ENCODE results near the gene GRAP.
"Not testable (repeated sequence)": the region's sequence is repeated elsewhere in the genome, so short reads cannot be mapped to it uniquely, and the experiment has no call there.

Gene GRAP

DNA sequence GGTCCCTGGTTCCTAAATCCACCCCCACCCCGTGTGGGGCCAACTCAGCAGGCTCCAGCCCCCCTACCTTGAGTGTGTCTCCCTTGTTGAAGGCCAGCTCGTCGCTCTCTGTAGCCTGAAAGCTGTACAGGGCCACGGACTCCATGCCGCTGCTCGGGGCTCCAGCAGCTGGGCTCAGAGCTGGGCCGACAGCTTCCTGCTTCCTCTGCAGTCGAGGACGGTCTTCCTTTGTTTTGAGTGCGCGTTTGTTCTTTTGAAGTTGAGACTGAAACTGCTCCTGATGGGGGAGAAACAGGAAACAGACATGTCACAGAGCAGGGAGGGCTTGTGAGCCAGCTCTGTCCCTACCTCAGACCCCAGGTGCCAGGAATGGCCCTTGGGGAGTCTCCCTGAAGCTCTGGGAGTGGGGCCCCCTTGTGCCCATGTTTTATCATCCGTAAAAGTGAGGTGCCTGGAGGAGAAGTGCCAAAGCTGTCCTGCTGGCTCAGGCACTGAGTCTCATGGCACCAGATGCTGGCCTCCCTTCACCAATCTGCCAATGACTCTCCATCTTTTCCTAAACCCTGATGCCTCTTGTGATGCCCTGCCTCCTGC is at the start of gene GRAP:
TSS of gene GRAP (minus strand) at position 176 of the 594 bp plus-strand sequence. CDS start at position 145, 31 bp downstream.
- DNase-seq = not testable (repeated sequence)

- not testable (repeated sequence) for DNase-seq
Observed at GRCh38 chr17:19093684-19094438, 47.1 kb upstream of the GRAP start.

DNA sequence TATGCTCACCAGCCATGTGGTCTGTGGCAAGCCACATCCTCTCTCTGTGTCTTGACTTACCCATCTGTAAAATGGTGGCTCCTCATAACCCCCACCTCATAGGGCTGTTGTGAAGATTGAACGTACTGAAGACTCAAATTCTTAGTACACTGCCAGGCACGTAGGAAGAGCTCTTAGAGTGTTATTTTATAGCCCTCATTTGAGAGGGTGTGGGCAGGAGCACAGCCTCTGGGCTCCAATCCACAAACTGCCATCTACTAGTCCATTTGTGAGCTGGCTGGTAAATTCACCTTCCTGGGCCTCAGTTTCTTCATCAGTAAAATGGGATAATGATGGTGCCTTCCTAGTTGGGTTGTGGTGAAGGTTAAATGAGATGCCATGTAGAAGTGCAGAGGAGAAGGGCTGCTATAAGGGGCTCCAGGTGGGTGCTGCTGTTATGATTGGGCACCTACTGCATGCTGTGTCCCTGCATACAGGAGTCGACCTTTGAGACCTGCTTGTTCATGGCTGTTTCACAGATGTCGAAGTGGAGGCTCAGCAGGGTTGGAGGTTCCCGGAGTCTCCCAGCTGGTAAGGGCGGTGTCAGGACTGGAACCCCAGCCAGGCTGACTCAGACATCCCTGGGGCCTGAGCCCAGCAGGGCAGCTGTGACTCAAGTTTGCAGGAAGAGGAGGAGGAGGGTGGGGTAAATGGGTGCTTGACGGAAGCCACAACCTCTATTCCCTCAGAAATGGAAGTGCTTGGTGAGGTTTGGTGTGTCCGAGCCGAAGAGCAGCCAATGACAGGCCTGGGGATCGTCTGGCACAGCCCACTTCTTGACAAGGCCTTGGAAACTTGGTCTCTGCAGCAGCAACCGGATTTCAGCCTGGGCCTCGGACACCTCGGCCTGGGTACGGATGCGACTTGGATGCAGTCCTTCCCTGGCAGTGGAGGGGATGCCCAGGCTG is 46.3 kb upstream of the GRAP start:
- not testable (repeated sequence) for DNase-seq

GRCh38 chr17:19090058-19090772 is 43.5 kb upstream of the GRAP start:
- DNase-seq = not testable (repeated sequence)

DNA sequence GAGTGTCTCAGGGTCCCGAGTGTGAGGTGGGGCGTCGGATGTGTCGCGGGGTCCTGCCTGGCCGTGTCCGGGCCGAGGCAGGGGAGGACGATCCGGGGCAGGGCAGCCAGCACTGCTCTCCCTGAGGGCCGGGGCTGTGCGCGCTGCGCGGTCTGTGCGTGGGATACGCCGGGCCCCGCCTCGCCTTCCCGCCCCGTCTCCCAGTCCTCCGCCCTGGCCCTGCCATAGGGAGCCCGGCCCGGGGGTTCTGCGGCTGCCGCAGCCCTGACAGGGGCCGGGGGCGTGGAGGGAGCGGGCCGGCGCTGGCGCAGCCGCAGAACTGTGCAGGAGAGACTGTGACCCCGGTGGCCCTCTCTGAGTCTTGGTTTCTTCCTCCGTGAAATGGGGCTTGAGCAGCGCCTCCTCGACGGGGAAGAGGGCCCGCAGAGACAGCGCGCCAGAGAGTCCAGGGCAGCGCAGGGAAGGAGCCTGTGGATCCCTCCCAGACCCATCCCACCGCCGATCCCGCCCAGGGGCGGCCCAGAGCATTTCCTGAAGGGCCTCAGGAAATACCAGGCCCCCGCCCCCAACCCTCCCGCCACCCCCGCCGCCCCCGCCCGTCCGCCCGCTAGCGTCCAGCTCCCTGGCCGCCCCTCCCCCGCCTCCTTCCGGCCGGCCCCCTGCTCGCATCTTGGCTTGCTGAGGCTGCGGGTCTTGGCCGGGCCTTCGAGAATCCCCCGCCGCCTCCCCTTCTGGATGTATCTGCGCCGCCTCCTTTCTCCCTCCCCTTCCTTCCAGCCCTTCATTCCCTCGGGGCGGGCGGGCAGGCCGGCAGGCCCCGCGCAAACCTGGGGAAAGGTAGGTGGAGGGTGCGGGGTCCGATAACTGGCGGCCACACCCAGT is 42.3 kb upstream of the GRAP start:
- not testable (repeated sequence) for DNase-seq

DNA sequence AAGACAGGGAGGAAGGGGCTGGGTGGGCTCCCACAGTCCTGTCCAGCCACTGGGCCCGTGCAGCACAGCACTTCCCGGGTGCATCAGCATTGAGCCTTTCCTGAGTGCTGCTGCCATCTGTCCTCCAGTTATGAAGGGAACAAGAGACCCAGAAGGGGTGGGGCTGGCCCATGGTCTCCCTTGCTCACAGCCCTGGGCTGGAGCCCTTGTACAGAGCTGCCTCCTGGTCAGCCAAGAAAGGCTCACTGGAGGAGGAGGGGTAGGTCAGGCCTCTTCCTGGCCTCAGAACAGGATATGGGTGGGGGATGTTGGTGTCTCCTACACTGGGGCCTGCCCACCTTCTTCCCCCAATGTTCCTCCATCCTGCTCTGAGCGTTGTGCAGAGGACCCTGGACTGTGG is 30.6 kb upstream of the GRAP start:
- not testable (repeated sequence) for DNase-seq

DNA sequence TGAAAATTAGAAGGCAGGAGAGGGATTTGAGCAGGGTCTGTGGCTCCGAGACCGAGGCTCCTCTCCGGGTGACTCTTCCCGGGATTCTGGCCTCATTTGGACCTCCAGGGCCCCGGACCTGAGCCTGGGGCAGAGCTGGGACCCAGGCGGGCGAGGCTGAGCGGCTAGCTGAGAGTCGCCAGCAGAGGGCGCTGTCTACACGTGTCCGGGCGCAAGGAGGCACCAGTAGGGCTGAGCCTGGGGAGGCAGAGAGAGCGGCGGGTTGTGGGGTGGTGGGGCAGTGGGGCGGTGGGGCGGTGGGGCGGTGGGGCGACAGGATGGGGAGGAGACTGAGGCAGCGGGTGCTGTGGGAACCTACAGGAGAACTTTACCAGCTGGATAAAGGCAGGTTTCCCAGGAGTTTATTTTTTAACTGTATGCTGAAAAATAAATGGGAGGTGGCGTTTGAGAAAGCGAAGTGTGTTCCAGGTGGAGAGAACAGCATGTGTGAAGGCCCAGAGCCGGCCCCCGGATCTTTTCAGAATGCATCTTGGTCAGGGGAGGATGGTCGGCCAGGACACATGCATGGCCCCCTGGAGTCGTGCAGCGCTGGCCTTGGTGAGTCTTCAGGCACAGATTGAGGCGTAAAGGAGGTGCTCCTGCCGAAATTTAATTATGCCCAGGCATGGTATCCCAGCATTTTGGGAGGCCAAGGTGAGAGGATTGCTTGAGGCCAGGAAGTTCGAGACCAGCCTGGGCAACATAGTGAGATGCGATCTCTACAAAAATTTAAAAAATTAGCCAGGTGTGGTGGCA is 29.8 kb upstream of the GRAP start:
- not testable (repeated sequence) for DNase-seq

- DNase-seq = not testable (repeated sequence)
Observed at GRCh38 chr17:19070318-19071168, 23.8 kb upstream of the GRAP start.

DNA sequence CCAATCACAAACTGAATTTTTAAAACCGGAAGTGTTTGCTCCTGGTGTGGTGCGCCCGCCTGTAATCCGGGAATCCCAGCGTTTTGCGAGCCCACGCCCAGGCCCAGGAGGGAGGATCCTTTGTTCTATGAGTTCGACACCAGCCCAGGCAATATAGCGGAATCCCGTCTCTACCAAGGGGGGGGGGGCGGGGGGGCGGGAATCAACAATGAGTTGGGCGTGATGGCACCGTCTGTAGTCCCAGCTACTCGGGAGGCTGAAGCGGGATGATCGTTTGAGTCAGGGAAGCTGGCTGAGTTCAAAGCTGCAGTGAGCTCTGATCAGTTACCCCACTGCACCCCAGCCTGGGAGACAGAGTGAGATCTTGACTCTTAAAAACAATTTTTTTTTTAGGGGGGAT is 17.6 kb upstream of the GRAP start:
- not testable (repeated sequence) for DNase-seq

- DNase-seq = not testable (repeated sequence)
Observed at GRCh38 chr17:19063326-19063956, 16.7 kb upstream of the GRAP start.

DNA sequence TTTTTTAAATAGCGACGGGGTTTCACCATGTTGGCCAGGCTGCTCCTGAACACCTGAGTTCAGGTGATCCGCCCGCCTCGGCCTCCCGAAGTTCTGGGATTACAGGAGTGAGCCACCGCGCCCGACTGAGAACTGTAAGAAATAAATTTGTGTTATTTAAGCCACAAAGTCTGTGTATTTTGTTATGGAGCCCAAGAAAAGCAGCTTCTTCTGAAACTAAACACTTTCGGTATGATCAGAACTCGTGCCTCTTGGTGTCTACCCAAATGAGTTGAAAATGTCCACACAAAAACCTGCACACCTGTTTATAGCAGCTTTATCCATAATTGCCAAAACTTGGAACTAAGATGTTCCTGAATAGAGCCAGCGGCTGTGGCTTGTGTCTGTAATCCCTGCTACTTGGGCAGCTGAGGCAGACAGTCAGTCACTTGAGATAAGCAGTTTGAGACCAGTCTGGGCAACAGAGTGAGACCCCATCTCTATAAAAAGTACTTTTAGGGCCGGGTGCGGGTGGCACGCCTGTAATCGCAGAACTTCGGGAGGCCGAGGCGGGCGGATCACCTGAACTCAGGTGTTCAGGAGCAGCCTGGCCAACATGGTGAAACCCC is 16.1 kb upstream of the GRAP start:
- DNase-seq = not testable (repeated sequence)

GRCh38 chr17:19062009-19062717 is 15.4 kb upstream of the GRAP start:
- not testable (repeated sequence) for DNase-seq

DNA sequence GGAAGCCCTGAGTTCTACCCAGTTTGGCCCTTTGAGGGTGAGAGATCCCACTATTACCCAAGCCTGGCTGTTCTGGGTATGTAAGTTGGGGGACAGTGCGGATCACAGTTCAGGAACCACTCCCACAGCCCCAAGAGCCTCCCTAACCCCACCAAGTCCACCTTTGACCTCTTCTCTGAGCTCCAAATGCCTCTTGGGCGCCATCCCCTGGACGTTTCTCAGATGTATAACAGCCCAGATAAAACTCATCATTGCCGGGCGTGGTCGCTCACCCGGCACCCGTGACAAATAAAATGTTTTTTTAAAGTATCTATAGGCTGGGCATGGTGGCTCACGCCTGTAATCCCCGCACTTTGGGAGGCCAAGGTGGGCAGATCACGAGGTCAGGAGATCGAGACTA is 8.7 kb upstream of the GRAP start:
- not testable (repeated sequence) for DNase-seq

- DNase-seq = not testable (repeated sequence)
Observed at GRCh38 chr17:19048826-19049225, 2.1 kb upstream of the GRAP start.

DNA sequence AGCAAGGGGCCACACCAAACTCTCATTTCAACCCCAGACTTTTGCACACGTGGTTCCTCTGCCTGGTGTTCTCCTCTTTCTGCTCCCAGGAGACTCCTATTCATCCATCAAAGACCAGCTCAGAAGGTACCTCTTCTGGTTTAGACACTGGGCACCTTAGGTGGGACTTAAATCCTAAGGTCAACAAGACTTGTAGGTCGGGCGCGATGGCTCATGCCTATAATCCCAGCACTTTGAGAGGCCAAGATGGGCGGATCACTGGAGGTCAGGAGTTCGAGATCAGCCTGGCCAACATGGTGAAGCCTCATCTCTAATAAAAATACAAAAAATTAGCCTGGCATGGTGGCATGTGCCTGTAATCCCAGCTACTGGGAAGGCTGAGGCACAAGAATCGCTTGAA is 753 bp upstream of the GRAP start:
- not testable (repeated sequence) for DNase-seq

GRCh38 chr17:19044643-19045042 is 2.1 kb downstream of the GRAP start:
- not testable (repeated sequence) for DNase-seq

DNA sequence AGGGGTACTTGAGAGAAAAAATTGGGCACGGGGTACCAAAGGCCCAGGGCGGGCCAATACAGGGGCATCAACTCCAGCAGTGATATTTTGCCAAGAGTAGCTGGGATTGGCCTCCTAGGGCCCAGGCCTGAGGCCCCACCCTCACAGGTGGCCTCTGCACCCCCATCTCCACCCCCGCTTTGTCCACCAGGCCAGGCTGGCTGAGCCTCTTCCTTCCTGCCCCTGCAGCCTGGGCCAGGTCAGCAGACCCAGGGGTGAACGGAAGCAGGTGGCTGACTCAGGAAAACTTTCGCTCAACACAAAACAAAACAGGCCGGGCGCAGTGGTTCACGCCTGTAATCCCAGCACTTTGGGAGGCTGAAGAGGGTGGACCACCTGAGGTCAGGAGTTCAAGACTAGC is 3.7 kb downstream of the GRAP start:
- DNase-seq = not testable (repeated sequence)

DNA sequence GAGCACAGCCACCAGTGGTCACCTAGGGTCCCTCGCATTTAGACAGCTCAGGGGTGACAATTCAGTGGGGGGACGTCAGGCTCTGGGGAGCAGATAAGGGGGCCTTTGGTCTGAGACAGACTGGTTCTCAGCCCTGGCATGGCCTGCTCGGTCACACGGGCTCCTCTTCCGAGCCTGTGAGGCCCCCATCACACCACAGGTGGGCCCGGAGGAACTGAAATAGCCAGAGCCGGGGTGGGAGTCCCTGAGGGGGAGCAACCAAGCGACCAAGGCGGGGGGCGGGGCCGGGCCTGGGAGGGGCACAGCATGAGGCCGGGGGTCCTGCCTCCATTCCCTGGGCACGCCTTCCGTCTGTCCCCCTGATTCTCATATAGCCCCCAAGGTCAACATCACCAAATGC is 4.4 kb downstream of the GRAP start:
- DNase-seq = not testable (repeated sequence)
